Right lobe of liver (tissue), 6 donors: Measurements from ENCODE around the gene MAST2. TPM values are rescaled to one million over a fixed set of nuclear protein-coding genes. Genes with fewer than 3 reads are reported as not detected.
A peak's percentile ranks its signal among the peaks of the same experiment; 100 is the strongest.
"Not testable (repeated sequence)": the region's sequence is repeated elsewhere in the genome, so short reads cannot be mapped to it uniquely, and the experiment has no call there.

ENCODE experiments used
- ATAC-seq, 4 donors: fragments of 200-7000 bp; cut with Tn5 transposase; one replicate each; pipeline ENCODE4 v1.9.1; 2020; ENCODE audit warnings: mild to moderate bottlenecking in 4 of 4, moderate library complexity in 4 of 4
- DNase-seq, 3 donors: peaks; one replicate each; pipeline ENCODE4 v3.0.0-alpha.2; 2020
- H3K27ac ChIP-seq, 3 donors: fragments of 200-600 bp; one replicate each; pipeline ENCODE4 v1.8.0; 2022
- H3K27me3 ChIP-seq, 2 donors: fragments of 200-600 bp; one replicate each; pipeline ENCODE4 v1.8.0; 2022
- H3K36me3 ChIP-seq, 4 donors: fragments of 200-600 bp; sonication (generic) in 1 of 4; one replicate each; pipeline versions ENCODE4 v1.5.1 to v1.8.0; 2017 to 2022; ENCODE audit warnings: control low read depth in 1 of 4
- H3K4me1 ChIP-seq, 4 donors: fragments of 200-600 bp; sonication (generic) in 1 of 4; one replicate each; pipeline versions ENCODE4 v1.5.1 to v1.8.0; 2017 to 2022; ENCODE audit warnings: control low read depth in 1 of 4
- H3K4me3 ChIP-seq, 3 donors: fragments of 200-600 bp; one replicate each; pipeline ENCODE4 v1.8.0; 2022
- H3K9me3 ChIP-seq, 4 donors: fragments of 200-600 bp; sonication (generic) in 1 of 4; one replicate each; pipeline versions ENCODE4 v1.5.1 to v1.8.0; 2017 to 2022; ENCODE audit warnings: control low read depth in 1 of 4
- CTCF ChIP-seq, 4 donors: fragments of 200-600 bp in 3 of 4; fragments of 450-650 bp in 1 of 4; IDR thresholded peaks; one replicate each; pipeline versions ENCODE4 v1.5.1 to v1.8.0; 2016 to 2022; ENCODE audit warnings: antibody characterized with exemption in 4 of 4, mild to moderate bottlenecking in 2 of 4
- POLR2A ChIP-seq: fragments of 450-650 bp; IDR thresholded peaks from one replicate; pipeline ENCODE4 v1.6.1; 2017; ENCODE audit warnings: antibody characterized with exemption, mild to moderate bottlenecking
- WGBS: methylation state at CpG from one replicate; pipeline ENCODE4 v1.1.6; 2018; ENCODE audit warnings: low coverage, low lambda C conversion rate; ENCODE audit not compliant: insufficient coverage; ENCODE audit errors: missing lambda C conversion rate; 5-methylcytosine and 5-hydroxymethylcytosine counted together
- intact Hi-C, 2 donors: fragments of 100-400 bp; cut with DNase I; formaldehyde crosslinking; loops; one replicate each; pipeline versions ENCODE4 v1.11.2 to v1.14.1; 2022
- total RNA-seq, 6 experiments: library from RNA; depleted of rRNA in 2 of 6; stranded (reverse); fragments of >200 nt in 2 of 6; fragmentation: NEBNext Ultra II Directional in 3 of 6; extraction: Animal tissue kit (Norgen Biotek cat#: 25700) in 3 of 6; gene quantifications; one replicate each; pipeline versions ENCODE4 v1.1.0 to v1.2.4, GENCODE V29; 2016 to 2023
- donor health status: DM: no; HTN: yes; CAD: no.
- donor health status: DM: no; HTN: no; CAD: no.
- donor health status: DM: no; HTN: no; CAD: no.
- donor health status: DM: no; HTN: yes; CAD: no.
- donor health status: DM: no; HTN: yes; CAD: no.

MAST2 gene
- total RNA-seq, 6 experiments from 2014 or later: 9.9 to 14.9 (median 12.3) TPM

- H3K4me1 ChIP-seq: no peaks in the 10 kb centered on the region
- H3K36me3 ChIP-seq: no peaks in the 10 kb centered on the region
- DNase-seq (no peak), ATAC-seq (no peak)
- H3K27me3 ChIP-seq: no peaks in the 10 kb centered on the region
- WGBS: 76% methylated on average over 4 of the region's 4 CpGs
- intact Hi-C loops: no loop called here
- TF ChIP-seq CTCF (IDR thresholded peaks at IDR 0.05) (no peak), POLR2A (no peak)
- H3K27ac ChIP-seq: no peak overlapping the region
- no peaks in the 10 kb centered on the region for H3K9me3 ChIP-seq
- no peak overlapping the region for H3K4me3 ChIP-seq
These were observed 119.9 kb downstream of the MAST2 start for GRCh38 chr1:45923343-45923742.

GRCh38 chr1:45924736-45925135 is 121.3 kb downstream of the MAST2 start:
- Histone ChIP-seq H3K36me3 (no peaks in the 10 kb centered on the region), H3K9me3 (no peaks in the 10 kb centered on the region), H3K4me3 (no peak overlapping the region), H3K27me3 (no peaks in the 10 kb centered on the region), H3K27ac (no peak overlapping the region), H3K4me1 (no peaks in the 10 kb centered on the region)
- ATAC-seq (no peak), DNase-seq (no peak)
- intact Hi-C loops: no loop called here
- WGBS: no CpG with 5 or more reads among the region's 1 CpG
- TF ChIP-seq POLR2A: no peak
- TF ChIP-seq CTCF (IDR thresholded peaks at IDR 0.05): no peak

- Histone ChIP-seq H3K36me3 (no peaks in the 10 kb centered on the region), H3K27ac (no peak overlapping the region), H3K27me3 (no peaks in the 10 kb centered on the region), H3K4me3 (no peak overlapping the region), H3K4me1 (peaks cover 0 to 5% (median 0%) of the 10 kb centered on the region in 4 donors), H3K9me3 (no peaks in the 10 kb centered on the region)
- TF ChIP-seq CTCF (IDR thresholded peaks at IDR 0.05) (no peak), POLR2A (no peak)
- 10% methylated on average over 2 of the region's 2 CpGs for WGBS
- intact Hi-C loops: no loop called here
- ATAC-seq (peak in 2 of 4 donors; percentile 22 to 33), DNase-seq (no peak)
These were observed 122.4 kb downstream of the MAST2 start for GRCh38 chr1:45925728-45926287.

- ATAC-seq: no peak
- intact Hi-C loops: no loop called here
- no peak for TF ChIP-seq POLR2A
- TF ChIP-seq CTCF (IDR thresholded peaks at IDR 0.05): no peak
- H3K27ac ChIP-seq: no peak overlapping the region
- H3K27me3 ChIP-seq: no peaks in the 10 kb centered on the region
- peaks cover 0 to 5% (median 0%) of the 10 kb centered on the region in 4 donors for H3K4me1 ChIP-seq
- H3K36me3 ChIP-seq: no peaks in the 10 kb centered on the region
- H3K4me3 ChIP-seq: no peak overlapping the region
- DNase-seq: no peak
- H3K9me3 ChIP-seq: no peaks in the 10 kb centered on the region
- 79% methylated on average over 2 of the region's 2 CpGs for WGBS
These were observed 122.9 kb downstream of the MAST2 start for GRCh38 chr1:45926330-45926729.

GRCh38 chr1:45927231-45927915 is 124.0 kb downstream of the MAST2 start:
- DNase-seq, H3K36me3 ChIP-seq, H3K27ac ChIP-seq, H3K4me1 ChIP-seq, H3K9me3 ChIP-seq, intact Hi-C loops, H3K4me3 ChIP-seq, ATAC-seq, H3K27me3 ChIP-seq: not testable (repeated sequence)
- WGBS: 96% methylated on average over 11 of the region's 14 CpGs
